Stimulated activated CD8-positive, alpha-beta memory T cell treated with anti-CD3 and anti-CD28 coated beads, Interleukin-4, amount 100 ng/mL, for 48 hours (primary cell): ENCODE results near the gene TRNAU1AP.
"Not testable (repeated sequence)": the region's sequence is repeated elsewhere in the genome, so short reads cannot be mapped to it uniquely, and the experiment has no call there.

Experiments
- DNase-seq: peaks from one replicate; pipeline ENCODE4 v3.0.0-alpha.2; 2020

The TRNAU1AP gene

DNA sequence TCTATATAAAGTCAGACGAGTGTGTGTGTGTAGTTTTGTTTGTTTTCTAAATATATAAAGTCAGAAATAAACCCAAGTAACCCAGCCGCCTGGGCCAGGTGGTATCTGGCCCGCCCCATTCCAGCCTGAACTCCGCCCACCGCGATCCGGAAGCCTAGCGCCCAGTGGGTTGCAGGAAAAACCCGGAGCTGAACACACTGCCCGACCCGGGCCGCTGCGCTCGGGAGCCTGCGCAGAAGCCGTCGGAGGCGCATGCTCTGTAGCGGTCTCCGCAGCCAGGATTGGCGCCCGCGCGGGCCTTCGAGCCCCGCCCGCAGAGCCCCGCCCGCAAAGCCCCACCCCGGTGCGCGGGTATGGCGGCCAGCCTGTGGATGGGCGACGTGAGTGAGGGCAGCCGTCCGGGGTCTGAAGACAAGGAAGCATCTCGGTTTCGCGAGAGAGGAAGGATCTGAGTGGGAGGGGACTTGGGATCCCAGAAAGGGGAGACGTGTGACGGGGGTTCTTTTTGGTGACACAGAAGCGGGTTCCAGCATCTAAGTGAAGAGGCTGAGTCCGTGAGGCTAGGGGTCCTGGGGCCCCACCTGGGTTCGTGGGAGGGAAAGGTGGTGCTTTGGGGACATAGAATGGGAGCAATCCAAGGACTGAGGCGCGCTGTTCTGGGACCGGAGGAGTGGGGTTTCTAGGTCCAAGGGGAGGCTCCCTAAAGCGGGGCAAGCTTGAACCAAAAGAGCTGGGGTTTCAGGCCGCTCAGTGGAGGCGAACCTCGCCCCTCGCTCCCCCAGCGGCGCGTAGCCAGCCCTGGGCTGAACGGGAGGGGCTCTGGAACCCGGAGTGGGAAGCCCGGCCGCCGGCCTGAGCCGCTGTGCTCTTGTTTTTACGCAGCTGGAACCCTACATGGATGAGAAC lies at the start of gene TRNAU1AP:
Gene TRNAU1AP (plus strand): TSS at position 328 of the 906 bp plus-strand sequence. CDS start 26 bp downstream, at position 354.
- DNase-seq = peak; percentile 98

DNA sequence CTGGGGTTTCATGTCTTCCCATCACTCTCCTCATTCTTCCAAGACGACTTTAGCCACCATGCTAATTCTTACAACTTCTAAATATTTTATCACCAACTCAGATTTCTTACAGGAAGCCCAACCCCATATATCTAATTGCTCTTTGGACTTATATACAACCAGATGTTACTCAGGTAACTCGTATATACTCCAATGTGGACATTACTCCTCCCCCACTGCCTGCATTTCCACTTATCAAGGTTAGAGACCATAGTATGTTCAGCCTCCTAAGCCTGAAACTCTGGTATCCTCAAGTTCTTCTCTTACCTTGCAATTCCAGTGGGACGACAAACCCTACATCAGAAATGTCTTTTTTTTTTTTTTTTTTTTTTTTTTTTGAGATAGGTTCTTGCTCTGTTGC lies 49.8 kb upstream of the TRNAU1AP start:
- no peak for DNase-seq

DNA sequence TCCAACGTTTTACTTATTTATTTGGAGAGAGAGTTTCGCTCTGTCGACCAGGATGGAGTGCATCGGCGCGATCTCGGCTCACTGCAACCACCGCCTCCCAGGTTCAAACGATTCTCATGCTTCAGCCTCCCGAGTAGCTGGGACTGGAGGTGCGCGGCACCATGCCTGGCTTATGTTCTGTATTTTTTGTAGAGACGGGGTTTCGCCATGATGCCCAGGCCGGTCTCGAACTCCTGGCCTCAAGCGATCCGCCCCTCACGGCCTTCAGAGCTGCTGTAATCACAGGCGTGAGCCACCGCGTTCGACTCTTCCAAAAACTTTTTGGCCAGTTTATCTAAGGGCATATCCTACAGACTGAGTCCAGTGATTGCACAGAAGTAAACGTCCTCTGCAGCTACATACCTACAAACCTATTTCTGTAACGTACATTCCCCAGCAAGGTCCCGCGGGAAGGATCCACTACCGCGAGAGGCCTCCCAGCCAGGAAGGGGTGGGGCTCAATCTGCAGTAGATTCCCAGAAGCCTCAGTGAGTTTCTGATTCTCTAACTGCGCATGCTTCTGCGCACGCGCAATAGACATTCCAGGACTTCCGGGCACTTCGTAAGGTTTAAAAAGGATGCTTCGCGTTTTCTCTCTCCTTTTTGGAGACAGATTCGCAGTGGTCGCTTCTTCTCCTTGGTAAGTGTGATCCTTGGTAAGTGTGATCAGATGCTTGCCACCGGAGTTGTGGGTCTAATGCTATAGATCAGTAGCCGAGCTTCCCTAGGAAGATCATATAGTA lies 47.3 kb upstream of the TRNAU1AP start, which contains the start of gene RCC1:
Gene RCC1 (plus strand): TSS at position 638 of the 782 bp plus-strand sequence. CDS start 23,824 bp downstream, outside the sequence.
- DNase-seq = peak; percentile 95

DNA sequence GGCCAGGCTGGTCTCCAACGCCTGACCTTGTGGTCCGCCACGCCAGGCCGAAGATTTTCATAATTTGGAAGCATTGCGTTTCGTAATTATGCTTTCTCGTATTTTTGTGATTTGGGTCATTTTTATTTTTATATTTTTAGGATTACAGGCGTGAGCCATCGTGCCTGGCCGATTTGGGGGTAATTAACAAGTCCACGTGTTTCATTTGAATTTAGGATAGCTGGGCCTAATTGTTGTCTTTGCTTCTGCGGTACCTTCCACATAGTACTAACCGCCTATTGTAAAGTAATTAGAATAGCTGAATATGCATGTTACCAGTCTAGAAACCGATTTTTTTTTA lies 46.0 kb upstream of the TRNAU1AP start:
- DNase-seq = no peak

DNA sequence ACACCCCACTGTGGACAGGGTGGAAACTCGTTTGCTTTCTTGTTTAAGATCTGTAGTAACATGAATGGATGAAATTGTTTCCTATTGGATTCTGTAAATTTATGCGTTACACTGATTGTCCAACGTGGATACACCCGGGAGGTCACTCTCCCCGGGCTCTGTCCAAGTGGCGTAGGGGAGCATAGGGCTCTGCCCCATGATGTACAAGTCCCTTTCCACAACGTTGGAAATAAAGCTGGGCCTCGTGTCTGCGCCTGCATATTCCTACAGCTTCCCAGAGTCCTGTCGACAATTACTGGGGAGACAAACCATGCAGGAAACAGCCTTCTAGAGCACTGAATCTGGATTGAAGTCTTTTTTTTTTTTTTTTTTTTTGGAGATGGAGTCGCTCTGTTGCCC lies 45.6 kb upstream of the TRNAU1AP start:
- DNase-seq = peak; percentile 60

DNA sequence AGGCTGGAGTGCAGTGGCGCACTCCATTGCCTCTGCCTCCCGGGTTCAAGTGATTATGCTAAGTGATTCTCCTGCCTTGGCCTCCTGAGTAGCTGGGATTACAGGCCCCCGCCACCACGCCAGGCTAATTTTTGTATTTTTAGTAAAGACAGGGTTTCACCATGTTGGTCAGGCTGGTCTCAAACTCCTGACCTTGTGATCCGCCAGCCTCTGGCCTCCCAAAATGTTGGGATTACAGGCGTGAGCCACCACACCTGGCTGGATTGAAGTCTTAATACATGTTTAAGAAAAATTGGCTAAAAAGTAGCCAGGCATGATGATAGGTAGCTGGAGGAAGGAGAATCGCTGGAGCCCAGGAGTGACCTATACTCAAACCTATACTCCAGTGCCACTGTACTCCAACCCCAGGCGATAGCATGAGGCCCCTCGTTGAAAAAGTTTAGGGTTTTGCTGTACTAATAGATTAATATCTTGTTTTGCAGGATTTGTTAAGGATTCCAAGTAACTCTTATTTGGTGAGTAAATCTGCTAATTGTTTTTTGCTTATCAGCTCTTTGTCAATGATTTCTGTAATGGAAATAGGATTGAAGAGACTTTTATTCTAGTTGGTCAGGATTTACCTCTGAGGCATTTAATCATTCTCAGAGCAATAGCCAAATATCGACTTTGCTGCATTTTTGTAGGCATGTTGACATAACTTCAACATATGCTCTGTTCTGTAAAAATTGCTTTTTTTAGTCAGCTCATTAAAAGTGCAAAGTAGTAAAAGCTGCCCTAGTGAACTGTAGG lies 45.0 kb upstream of the TRNAU1AP start:
- DNase-seq = peak; percentile 50

DNA sequence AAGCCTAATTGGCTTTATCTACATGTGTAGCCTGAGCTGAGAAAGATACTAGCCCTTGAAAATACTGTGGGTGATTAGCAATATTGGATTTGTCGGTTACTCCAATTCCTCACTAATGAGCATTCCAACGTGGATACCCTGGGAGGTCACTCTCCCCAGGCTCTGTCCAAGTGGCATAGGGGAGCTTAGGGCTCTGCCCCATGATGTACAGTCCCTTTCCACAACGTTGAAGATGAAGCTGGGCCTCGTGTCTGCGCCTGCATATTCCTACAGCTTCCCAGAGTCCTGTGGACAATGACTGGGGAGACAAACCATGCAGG lies 44.5 kb upstream of the TRNAU1AP start:
- DNase-seq = peak; percentile 51

DNA sequence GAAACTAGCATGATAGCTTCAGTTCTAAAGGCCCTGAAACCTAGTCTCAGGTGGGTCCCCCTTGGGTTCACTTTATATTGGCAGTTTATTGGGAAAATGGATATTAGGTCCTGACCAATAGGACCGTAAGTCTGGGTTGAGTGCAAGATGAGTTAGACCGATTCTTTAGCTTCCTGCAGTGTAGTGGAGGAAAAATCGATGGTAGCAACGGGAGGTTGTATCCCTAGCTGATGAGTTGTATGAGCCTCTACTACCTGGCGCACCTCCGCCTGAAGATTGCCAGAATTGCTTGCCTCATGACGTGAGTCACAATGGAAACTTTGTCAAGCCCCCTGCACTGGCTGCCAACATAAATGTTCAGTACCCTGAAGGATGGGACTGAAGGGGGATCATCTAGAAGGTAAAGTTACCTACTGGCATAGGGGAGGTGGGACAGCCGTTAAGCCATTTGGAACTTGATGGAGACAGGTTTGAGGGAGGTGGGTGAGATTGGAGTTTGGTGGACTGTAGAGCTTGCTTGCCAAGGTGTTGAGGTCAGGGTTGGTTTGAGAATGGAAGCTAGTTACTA lies 43.1 kb upstream of the TRNAU1AP start:
- peak; percentile 66 for DNase-seq

DNA sequence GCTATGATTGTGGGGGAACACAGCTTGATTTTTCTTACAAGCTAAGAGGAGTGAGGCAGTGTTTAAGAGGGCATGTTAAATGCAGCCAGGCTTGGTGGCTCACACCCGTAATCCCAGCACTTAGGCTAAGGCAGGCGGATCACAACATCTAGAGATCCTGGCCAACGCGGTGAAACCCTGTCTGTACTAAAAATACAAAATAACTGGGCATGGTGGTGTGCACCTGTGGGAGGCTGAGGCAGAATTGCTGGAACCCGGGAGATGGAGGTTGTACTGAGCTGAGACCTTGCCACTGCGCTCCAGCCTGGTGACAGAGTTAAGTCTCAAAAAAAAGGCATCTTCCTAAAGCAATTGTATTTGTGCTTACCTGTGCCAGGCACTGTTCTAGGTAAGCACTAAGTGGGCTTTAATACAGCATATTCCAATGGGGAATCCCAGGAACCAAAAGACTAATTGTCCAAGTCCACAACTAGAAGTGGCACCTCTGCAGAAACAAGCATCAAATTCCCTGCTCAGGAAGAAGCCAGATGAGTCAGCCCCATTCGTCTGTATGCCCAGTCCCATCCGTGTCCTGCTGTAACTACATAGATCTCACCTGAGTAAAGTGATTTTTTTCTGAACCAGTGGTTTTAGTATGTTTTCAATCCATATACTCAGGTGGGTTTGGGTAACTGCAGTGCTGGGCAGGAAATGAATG lies 42.5 kb upstream of the TRNAU1AP start:
- peak; percentile 74 for DNase-seq

DNA sequence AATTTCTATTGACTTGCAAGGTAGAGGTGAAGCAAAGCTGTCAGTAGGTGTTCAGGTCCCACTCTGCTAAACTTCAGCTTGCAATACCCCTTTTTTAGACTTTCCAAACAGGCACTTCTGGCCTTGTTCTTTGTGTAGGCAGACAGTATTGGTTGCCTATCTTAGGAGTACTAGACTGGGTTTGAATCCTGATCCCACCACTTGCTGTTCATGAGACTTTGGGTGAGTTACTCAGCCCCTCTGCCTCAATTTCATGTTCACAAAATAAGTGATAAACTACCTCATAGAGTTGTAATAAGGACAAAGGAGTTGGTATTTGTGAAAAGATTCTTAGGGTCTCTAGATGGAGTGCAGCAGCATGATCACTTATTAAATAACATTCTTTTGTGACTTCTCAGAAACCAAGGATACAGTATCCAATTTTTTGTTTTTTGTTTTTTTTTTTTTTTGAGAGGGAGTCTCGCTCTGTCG lies 41.9 kb upstream of the TRNAU1AP start:
- DNase-seq = peak; percentile 60

DNA sequence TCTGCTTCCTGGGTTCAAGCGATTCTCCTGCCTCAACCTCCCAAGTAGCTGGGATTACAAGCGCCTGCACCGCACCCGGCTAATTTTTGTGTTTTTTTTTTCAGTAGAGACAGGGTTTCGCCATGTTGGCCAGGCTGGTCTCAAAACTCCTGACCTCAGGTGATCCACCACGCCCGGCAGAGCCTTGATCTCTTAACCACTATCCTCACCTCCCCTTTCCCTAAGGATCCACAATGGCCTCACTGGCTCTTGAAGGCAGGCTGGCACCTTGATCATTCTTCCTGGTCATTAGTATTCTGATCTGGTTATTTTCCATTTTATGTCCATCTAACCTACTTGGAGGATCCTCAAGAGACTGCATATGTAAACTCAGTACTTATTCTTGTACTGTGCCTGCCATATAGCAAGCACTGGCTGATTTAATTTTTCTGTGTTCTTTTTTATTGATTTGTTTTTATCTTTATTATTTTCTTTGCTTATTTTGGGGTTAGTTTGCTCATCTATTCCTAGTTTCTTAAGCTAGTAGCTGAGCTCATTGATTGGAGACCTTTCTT lies 40.8 kb upstream of the TRNAU1AP start:
- peak; percentile 64 for DNase-seq

DNA sequence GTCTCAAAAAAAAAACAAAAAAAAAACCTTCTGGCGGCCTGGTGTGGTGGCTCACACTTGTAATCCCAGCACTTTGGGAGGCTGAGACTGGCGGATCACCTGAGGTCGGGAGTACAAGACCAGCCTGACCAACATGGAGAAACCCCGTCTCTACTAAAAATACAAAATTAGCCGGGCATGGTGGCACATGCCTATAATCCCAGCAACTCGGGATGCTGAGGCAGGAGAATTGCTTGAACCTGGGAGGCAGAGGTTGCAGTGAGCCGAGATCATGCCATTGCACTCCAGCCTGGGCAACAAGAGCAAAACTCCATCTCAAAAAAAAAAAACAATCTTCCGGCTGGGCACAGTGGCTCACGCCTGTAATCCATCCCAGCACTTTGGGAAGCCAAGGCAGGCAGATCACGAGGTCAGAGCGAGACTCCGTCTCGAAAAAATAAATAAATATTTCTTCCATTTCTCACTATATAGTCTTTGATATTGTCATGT lies 38.4 kb upstream of the TRNAU1AP start:
- peak; percentile 46 for DNase-seq

DNA sequence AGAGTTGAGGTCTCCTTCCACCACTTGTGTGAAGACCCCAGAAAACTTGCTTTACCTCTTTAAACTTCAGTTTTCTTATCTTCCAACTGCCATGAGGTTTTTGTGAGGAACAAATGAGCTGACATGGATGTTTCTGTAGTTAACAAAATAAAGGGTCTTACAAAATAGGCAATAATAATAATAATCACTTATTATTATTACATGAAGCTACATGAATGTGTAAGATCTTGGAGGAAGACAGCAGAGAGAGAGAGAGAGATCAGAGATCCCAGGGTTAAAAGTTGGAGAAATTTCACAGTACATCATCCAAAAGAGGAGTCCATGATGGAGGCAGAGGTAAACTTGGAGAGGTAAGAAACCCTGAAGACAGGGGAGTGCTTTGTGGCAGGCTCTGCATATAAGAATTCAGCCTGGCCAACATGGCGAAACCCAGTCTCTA lies 36.3 kb upstream of the TRNAU1AP start:
- DNase-seq = no peak

DNA sequence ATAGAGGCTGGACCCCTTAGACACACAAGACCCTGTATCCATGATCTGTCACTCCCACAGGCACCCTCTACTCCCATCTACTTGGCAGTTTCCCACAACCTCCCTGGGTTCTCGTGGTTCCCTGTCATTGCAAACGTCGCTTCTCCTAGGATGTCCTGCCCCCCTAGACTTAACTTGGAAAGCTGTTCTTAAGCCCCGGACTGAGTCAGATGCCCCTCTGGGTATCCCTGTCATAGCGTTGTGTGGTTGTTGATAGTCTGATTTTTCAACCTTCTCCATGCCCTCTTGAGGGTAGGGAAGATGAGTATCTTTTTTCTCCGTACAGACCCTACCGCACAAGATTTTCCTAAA lies 35.3 kb upstream of the TRNAU1AP start:
- DNase-seq = peak; percentile 37

DNA sequence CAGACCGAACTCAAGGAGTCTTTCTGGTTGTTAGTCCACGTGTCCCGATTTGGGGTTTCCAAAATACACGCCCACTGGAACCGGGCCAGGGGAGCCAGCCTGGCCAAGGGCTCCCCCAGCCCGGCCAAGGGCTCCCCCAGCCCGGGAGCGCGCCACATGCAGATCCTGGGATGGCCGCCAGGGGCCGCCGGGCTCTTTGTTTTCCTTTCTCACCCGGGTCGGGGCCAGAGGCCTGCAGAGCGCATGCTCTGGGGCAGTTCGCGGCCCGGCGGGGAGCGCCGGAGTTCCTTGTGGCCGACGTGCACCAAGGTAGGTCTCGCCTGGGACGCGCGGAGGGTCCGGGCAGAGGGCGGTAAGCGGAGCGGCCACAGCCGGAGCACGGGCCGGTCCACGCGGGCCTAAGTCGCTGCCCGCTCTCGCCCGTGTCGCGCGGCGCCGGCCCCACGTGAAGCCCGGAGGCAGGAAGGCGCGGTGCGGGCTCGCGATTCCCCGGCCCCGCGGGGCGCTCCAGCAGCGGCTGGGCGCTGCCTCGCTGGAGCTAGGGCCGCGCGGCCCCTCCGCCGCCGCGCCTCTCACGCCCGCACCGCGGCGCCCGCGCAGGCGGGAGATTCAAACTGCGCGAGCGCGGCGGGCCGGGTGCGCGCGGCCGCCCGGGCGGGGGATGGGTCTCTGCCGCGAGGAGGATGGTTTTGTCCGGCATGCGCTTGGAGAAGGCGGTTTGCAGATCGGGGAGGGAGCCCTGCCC lies 34.7 kb upstream of the TRNAU1AP start:
- DNase-seq = peak; percentile 96

DNA sequence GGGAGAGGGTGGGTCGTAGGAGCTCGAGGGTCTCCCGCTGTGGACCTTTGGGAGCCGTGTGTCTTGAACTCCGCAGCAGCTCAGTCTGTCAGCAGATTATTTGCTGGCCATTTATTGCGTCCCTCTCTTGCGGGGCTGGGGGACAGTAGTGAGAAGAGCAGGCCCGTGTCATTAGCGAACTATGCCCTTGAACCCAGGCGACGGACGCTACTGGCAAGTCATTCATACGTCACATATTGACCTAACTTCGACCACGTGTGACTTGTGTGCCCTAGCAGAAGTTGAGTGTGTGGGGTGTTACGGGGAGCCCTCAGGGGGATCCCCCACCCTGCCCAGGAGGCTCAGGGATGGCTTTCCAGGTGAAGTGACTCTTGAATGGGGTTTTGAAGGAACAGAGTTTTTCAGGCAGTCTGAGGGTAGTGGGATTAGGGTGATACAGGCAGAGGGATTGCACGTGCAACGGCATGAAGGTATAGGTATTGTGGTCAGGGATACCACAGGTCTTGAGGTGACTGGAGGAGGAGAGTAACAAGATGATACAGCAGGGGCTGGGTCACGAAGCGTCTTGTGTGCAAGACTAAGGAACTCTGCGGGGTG lies 34.0 kb upstream of the TRNAU1AP start:
- DNase-seq = peak; percentile 72

DNA sequence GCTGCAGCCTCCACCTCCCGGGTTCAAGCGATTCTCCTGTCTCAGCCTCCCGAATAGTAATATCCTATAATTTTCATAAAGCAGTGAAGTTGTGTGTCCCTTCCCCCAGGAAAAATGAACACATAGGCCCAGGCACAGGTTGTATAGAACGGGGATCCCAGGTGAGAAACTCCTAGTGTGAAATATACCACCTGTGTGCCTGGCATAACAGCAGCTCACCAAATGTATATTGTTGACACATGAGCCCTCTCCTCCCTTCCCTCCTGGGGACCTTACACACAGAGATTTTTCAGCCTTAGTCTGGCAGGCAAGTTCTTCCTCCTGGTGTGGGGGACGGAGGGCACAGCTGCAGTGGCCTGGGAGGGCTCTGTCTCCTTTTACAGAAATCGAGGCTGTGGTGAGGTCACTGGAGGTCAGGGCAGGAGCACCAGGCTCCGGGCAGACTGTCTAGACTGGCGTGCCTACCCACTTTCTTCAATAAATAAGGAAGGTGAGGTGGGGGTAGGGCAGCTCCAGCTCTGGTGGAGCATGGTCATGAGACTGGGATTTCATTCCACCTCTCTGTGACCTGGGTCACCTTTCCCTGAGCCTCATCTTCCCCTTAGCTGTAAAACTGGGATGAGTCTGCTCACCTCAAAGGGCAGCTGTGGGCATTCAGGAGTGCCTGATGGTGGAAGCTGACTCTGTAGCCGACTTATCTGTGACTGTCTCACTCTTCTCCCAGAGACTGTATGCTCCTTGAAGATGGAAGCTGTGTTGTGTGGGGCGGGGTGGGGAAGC lies 32.7 kb upstream of the TRNAU1AP start:
- no peak for DNase-seq

DNA sequence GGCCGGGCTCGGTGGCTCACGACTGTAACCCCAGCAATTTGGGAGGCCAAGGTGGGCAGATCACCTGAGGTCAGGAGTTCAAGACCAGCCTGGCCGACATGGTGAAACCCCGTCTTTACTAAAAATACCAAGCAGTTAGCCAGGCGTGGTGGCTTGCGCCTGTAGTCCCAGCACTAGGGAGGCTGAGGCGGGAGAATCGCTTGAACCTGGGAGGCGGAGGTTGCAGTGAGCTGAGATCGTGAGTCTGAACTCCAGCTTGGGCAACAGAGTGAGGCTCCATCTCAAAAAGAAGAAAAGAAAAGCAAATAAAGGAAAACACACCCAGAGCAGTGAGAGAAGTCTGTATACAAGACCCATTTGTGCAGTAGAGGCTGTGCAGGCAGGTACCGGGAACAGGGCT lies 32.1 kb upstream of the TRNAU1AP start:
- not testable (repeated sequence) for DNase-seq

DNA sequence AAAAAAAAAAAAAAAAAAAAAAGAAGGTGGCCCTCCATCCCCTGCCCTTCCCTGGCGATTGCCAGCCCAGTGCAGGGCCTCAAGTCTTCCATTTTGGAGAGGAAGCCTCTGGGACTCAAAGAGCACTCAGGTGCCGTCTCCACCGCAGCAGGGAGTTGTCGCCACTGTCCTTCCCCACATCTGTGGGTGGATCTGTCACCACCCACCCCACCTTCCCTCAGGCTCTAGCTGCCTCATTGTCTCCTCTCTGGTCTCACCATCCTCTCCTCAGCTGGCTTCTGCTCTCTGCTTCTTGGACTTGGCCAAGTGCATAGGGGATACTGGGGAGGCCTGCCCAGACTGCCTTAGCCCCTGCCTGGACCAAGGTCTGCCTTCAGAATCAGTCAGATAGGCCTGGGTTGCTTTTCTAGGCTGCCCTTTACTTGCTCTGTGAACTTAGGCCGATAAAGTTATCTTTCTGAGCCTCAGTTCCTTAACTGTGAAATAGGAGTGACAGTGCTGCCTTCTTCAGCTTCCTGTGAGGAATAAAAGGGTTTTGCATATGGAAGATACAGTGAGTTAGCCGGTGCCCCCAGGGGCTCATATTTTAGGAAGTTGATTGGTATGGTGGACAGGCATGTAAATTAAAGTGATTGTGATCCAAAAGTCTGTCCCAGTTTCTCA lies 31.3 kb upstream of the TRNAU1AP start:
- DNase-seq = no peak
